SKM-1 treated with dmso at 0.1 percent for 144 hours (cell line): ENCODE measurements around the gene STX1B.
"Not testable (repeated sequence)": the region's sequence is repeated elsewhere in the genome, so short reads cannot be mapped to it uniquely, and the experiment has no call there.

ENCODE experiments used
- DNase-seq: peaks from one replicate; lab custom pipeline; 2025; ENCODE audit not compliant: unreplicated experiment; lab: John Stamatoyannopoulos, UW

The STX1B gene

GRCh38 chr16:31010585-31011325 is at the start of gene STX1B:
Gene STX1B, minus strand, starts transcription at chr16:31010638. Its CDS starts 242 bp downstream, at chr16:31010396.
- DNase-seq, result no peak

- no peak for DNase-seq
Observed at GRCh38 chr16:31055613-31056012, 45.2 kb upstream of the STX1B start.

GRCh38 chr16:31052114-31052513 is 41.7 kb upstream of the STX1B start:
- DNase-seq, result no peak

- no peak for DNase-seq
Observed at GRCh38 chr16:31050280-31051030, 40.0 kb upstream of the STX1B start.

GRCh38 chr16:31043898-31044481 is 33.6 kb upstream of the STX1B start:
- DNase-seq, result no peak

- no peak for DNase-seq
Observed at GRCh38 chr16:31043352-31043751, 32.9 kb upstream of the STX1B start.

GRCh38 chr16:31042866-31043265 is 32.4 kb upstream of the STX1B start:
- DNase-seq, result no peak

- no peak for DNase-seq
Observed at GRCh38 chr16:31038993-31039392, 28.6 kb upstream of the STX1B start.

GRCh38 chr16:31036691-31037090 is 26.3 kb upstream of the STX1B start:
- DNase-seq, result peak; percentile 42

GRCh38 chr16:31033709-31034492 is 23.5 kb upstream of the STX1B start:
- peak; percentile 85 for DNase-seq

- peak; percentile 94 for DNase-seq
Observed at GRCh38 chr16:31032736-31033708, 22.6 kb upstream of the STX1B start, which contains the start of gene STX4. Gene STX4, plus strand, starts transcription at chr16:31033558. Its CDS starts 248 bp downstream, at chr16:31033806.

GRCh38 chr16:31031276-31031675 is 20.8 kb upstream of the STX1B start:
- DNase-seq, result no peak

GRCh38 chr16:31029272-31029671 is 18.8 kb upstream of the STX1B start:
- no peak for DNase-seq

- no peak for DNase-seq
Observed at GRCh38 chr16:31025339-31025738, 14.9 kb upstream of the STX1B start.

- DNase-seq, result no peak
Observed at GRCh38 chr16:31023627-31024226, 13.3 kb upstream of the STX1B start.

- no peak for DNase-seq
Observed at GRCh38 chr16:31023252-31023602, 12.8 kb upstream of the STX1B start.

- DNase-seq, result no peak
Observed at GRCh38 chr16:31022544-31023251, 12.3 kb upstream of the STX1B start.

- no peak for DNase-seq
Observed at GRCh38 chr16:31020536-31020935, 10.1 kb upstream of the STX1B start.

GRCh38 chr16:31017756-31018155 is 7.3 kb upstream of the STX1B start:
- not testable (repeated sequence) for DNase-seq
